GM18526 (cell line): ENCODE data around the gene ATM.

Experiments used
- POLR2A ChIP-seq: IDR thresholded peaks from 3 replicates; pipeline ENCODE4 v1.6.1; 2011; ENCODE audit not compliant: insufficient read length; ENCODE audit errors: extremely low read depth

The ATM gene

GRCh38 chr11:108307751-108308150 lies 84.9 kb downstream of the ATM start:
- TF ChIP-seq POLR2A = no peak

GRCh38 chr11:108313444-108313843 lies 90.6 kb downstream of the ATM start:
- no peak for TF ChIP-seq POLR2A

DNA sequence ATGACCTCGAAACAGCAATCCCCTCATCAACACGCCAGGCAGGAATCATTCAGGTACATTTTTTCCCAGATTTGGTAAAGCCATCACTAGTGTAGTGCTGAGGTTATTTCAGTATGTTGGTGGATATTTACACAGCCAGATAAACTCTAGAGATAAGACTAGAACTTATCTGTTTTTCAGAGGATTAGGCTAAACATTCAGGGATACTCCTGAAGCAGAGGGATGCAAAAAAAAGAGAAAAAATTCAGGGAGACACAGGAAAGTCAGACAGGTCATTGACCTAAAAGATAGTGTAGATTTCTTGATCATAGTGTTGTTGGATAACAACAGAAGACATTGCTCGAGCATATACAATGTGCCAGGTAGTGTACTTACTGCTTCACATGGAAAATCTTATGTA lies 93.2 kb downstream of the ATM start:
- no peak for TF ChIP-seq POLR2A

- no peak for TF ChIP-seq POLR2A
These were observed 96.8 kb downstream of the ATM start for GRCh38 chr11:108319541-108320145.

- no peak for TF ChIP-seq POLR2A
These were observed 99.8 kb downstream of the ATM start for GRCh38 chr11:108322666-108323065.

GRCh38 chr11:108324587-108324986 lies 101.7 kb downstream of the ATM start:
- TF ChIP-seq POLR2A = no peak

DNA sequence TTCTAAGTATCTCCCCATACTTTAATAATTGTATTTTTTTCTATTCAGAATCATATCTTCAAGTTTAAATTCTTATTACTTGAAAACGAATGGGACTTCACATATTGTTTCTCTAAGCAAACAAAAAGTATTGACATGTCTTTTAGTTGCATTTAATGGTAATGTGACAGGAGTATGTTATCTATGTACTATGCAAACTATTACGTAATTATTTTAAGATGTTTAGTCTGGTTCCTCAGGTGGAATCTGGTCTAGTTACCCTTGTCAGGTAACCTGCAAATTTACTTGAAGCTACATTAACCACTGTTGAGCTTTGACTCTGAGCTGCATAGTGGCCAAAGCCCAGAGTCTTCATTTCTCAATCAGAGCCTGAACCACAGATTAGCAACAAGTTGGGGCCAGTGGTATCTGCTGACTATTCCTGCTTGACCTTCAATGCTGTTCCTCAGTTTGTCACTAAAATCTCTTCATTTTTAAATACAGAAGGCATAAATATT lies 110.6 kb downstream of the ATM start:
- TF ChIP-seq POLR2A = no peak

DNA sequence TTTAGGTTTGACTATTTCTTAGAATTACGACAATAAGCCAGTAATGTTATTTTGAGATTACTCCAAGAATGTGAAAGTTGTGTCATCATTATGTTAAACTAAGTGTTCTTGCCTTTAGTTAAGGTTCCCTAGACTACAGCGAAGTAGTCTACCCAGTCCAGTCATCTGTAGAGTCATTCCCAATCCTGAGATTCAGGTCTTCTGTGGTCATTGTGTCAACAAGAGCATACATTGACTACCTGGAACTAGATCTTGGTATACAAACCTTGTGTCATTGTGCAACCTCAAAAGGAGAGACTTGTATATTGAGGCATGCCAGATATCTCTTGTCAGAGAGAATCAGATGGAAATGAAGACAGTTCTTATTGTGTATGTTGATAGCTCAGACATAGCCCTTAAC lies 115.9 kb downstream of the ATM start:
- no peak for TF ChIP-seq POLR2A

GRCh38 chr11:108340973-108341372 lies 118.1 kb downstream of the ATM start:
- no peak for TF ChIP-seq POLR2A

GRCh38 chr11:108341654-108342053 lies 118.8 kb downstream of the ATM start:
- no peak for TF ChIP-seq POLR2A

DNA sequence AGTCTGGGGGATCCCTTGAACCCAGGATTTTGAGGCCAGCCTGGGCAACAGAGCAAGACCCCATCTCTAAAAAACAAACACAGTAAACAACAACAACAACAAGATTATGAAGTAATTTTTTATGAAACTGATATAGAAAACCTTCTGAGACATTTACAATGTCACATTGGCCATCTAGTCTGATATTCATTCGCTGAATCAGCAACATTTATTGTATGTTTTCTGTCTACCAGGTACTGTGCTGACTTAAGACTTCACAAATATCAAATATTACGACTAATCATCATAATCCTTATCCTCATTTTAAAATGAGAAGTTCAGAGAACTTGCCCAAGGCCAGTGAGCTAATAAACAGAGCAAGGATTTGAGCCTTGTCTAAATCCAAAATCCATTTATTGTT lies 120.8 kb downstream of the ATM start:
- TF ChIP-seq POLR2A = no peak

- TF ChIP-seq POLR2A = no peak
These were observed 122.9 kb downstream of the ATM start for GRCh38 chr11:108345767-108346166.

DNA sequence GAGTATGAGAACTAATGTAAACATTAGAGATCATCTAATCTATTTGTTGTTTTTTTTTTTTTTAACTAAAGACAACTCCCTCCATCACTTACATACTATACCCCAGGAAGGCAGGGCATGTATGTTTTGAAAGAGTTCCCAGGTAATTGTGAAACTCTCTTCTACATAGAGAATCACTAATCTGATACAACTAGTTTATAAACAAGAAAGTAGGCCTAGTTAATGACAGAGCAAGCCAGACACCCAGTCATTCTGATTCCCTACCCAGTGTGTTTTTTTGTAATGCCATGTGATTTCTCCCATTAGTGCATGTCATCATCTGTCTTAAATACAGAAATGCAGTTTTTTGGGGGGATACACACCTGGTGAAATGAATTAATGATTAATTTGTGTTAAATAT lies 123.6 kb downstream of the ATM start:
- TF ChIP-seq POLR2A = no peak

DNA sequence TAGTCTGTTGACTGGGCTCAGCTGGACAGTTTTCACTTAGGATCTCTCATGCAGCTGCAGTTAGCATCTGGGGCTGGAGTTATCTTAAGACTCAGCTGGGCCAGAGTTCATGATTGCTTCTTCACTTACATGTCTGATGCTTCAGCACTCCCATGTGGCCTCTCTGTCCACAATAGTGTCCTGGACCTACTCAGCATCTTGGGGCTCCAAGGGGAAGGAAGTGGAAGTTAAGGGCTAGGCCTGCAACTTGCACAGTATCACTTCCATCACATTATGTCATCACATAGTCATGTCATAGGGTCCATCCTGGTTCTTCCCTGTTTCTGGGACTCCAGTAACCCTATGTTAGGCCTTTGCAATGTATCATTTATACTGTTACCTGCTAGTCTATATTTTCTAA lies 128.6 kb downstream of the ATM start:
- no peak for TF ChIP-seq POLR2A

GRCh38 chr11:108364159-108364558 lies 141.3 kb downstream of the ATM start:
- TF ChIP-seq POLR2A = no peak

- no peak for TF ChIP-seq POLR2A
These were observed 145.3 kb downstream of the ATM start for GRCh38 chr11:108368134-108368533.

- TF ChIP-seq POLR2A = no peak
These were observed 146.2 kb downstream of the ATM start for GRCh38 chr11:108369064-108369463.
